ENCODE results near the gene TFG. TPM values are rescaled to one million over a fixed set of nuclear protein-coding genes. Genes with fewer than 3 reads are reported as not detected.

TFG gene
- total RNA-seq, 1 donor from 2014 or later = 91.3 TPM

DNA sequence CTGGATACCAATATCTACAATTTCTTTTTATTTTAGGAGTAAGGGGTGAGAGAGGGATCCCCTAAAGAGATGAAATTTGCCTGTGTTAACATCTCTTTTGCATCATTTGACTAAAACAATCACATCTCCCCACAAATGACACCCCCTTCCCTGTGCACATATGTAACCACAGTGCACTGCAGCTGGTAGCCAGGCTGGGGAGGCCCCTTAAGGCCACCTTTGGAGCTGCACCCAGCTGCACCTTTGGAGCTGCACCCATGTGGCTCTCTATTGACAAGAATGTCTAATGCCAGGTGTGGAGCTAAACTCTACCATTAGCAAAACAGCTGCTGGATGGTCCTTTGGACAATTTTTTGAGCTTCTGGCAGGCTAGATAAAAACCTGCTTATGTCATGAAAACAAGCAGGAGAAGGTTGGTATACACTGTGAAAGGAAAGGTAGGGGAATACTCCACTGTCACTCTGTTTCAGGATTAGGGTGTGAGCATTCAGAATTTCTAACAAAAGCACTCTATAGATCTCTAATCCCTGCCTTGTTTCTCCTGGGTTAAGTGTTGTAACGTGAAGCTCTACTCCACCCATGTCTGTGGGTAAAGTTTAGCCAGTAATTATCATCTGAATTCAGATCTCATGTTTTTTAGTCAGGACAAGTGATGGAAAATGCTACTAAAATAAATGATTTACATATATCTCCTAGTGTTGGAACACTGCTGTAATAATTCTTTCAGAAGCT is 52.1 kb downstream of the TFG start:
- H3K4me3 Mint-ChIP-seq = no peak overlapping the region
- DNase-seq (ENCODE audit: low read depth, low spot score) = no peak
- no peaks in the 10 kb centered on the region for H3K27me3 Mint-ChIP-seq (ENCODE audit: low read depth)
- H3K27ac Mint-ChIP-seq (ENCODE audit: unreplicated experiment) = no peak overlapping the region
- H3K9me3 Mint-ChIP-seq = no peaks in the 10 kb centered on the region
- H3K36me3 Mint-ChIP-seq (ENCODE audit: low read depth) = no peaks in the 10 kb centered on the region
- TF ChIP-seq, protein P1, sequence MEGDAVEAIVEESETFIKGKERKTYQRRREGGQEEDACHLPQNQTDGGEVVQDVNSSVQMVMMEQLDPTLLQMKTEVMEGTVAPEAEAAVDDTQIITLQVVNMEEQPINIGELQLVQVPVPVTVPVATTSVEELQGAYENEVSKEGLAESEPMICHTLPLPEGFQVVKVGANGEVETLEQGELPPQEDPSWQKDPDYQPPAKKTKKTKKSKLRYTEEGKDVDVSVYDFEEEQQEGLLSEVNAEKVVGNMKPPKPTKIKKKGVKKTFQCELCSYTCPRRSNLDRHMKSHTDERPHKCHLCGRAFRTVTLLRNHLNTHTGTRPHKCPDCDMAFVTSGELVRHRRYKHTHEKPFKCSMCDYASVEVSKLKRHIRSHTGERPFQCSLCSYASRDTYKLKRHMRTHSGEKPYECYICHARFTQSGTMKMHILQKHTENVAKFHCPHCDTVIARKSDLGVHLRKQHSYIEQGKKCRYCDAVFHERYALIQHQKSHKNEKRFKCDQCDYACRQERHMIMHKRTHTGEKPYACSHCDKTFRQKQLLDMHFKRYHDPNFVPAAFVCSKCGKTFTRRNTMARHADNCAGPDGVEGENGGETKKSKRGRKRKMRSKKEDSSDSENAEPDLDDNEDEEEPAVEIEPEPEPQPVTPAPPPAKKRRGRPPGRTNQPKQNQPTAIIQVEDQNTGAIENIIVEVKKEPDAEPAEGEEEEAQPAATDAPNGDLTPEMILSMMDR (conservative IDR thresholded peaks at IDR 0.05) = peak; percentile 33
- H3K4me1 Mint-ChIP-seq = no peaks in the 10 kb centered on the region

- no peak overlapping the region for H3K4me3 Mint-ChIP-seq
- DNase-seq (ENCODE audit: low read depth, low spot score) = no peak
- no peaks in the 10 kb centered on the region for H3K4me1 Mint-ChIP-seq
- H3K27me3 Mint-ChIP-seq (ENCODE audit: low read depth) = no peaks in the 10 kb centered on the region
- no peaks in the 10 kb centered on the region for H3K36me3 Mint-ChIP-seq (ENCODE audit: low read depth)
- no peaks in the 10 kb centered on the region for H3K9me3 Mint-ChIP-seq
- H3K27ac Mint-ChIP-seq (ENCODE audit: unreplicated experiment) = no peak overlapping the region
- TF ChIP-seq, protein P1 (conservative IDR thresholded peaks at IDR 0.05) = no peak
Observed at GRCh38 chr3:100761951-100762350, 52.7 kb downstream of the TFG start.

GRCh38 chr3:100765437-100765975 is 56.2 kb downstream of the TFG start:
- no peak for DNase-seq (ENCODE audit: low read depth, low spot score)
- Mint-ChIP-seq H3K4me3 (no peak overlapping the region), H3K27me3 (ENCODE audit: low read depth) (no peaks in the 10 kb centered on the region), H3K9me3 (no peaks in the 10 kb centered on the region), H3K4me1 (no peaks in the 10 kb centered on the region), H3K27ac (ENCODE audit: unreplicated experiment) (no peak overlapping the region), H3K36me3 (ENCODE audit: low read depth) (no peaks in the 10 kb centered on the region)
- TF ChIP-seq, protein P1 (conservative IDR thresholded peaks at IDR 0.05) = no peak

DNA sequence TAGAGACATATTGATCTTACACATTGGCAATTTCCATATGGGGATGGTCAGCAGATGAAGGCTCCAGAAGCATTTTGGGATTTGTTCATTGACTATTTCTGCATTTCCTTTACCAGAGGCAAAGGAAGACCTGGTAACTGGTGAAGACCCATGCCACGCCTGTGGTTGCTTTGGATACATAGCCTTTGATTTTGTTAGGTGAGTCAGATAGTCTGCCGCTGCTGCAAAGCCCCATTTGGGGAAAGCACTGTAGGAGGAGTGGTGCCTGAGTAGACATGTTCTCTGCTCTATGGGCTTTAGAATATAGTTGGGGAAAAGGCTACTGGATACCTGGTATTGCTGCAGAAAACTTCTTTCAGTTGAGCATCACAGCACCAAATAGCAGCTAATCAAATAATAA is 56.8 kb downstream of the TFG start:
- TF ChIP-seq, protein P1 (conservative IDR thresholded peaks at IDR 0.05) = no peak
- H3K27ac Mint-ChIP-seq (ENCODE audit: unreplicated experiment) = no peak overlapping the region

DNA sequence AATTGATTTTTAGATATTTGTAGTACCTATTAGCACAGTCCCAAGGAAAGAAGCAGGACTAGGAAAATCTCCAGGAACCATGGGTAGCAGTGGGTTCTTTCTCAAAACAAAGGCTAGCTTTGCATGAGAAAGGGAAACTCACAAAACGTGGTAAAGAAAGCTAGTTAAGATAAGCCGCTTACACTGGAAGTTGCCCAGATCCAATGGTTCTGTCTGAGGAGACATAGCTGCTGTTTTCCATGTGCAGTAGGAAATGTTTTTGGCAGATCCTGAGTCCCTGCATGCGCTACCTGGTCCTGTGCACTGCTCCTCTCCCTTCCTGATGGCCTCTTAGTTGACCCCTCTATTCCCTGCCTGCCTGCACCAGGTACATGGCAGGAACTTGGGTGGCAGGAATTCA is 60.4 kb downstream of the TFG start:
- TF ChIP-seq, protein P1 (conservative IDR thresholded peaks at IDR 0.05) = no peak
- no peaks in the 10 kb centered on the region for H3K27me3 Mint-ChIP-seq (ENCODE audit: low read depth)
- no peaks in the 10 kb centered on the region for H3K4me1 Mint-ChIP-seq
- DNase-seq (ENCODE audit: low read depth, low spot score) = no peak
- no peaks in the 10 kb centered on the region for H3K36me3 Mint-ChIP-seq (ENCODE audit: low read depth)
- no peak overlapping the region for H3K27ac Mint-ChIP-seq (ENCODE audit: unreplicated experiment)
- no peaks in the 10 kb centered on the region for H3K9me3 Mint-ChIP-seq
- H3K4me3 Mint-ChIP-seq = no peak overlapping the region

More for the DNA sequence above, 56.8 kb downstream of the TFG start:
- H3K36me3 Mint-ChIP-seq (ENCODE audit: low read depth) = no peaks in the 10 kb centered on the region
- H3K4me1 Mint-ChIP-seq = no peaks in the 10 kb centered on the region
- no peaks in the 10 kb centered on the region for H3K9me3 Mint-ChIP-seq
- H3K4me3 Mint-ChIP-seq = no peak overlapping the region
- no peaks in the 10 kb centered on the region for H3K27me3 Mint-ChIP-seq (ENCODE audit: low read depth)
- DNase-seq (ENCODE audit: low read depth, low spot score) = no peak

All from neural crest cell (in vitro differentiated cells).